ENCODE data around the gene GPX7.

- TF ChIP-seq CTCF (conservative IDR thresholded peaks at IDR 0.05; ENCODE audit: low read depth, low read length) (no peak), RAD21 (IDR thresholded peaks at IDR 0.05; ENCODE audit: low read length) (no peak), ELK1 (IDR thresholded peaks at IDR 0.05; ENCODE audit: borderline replicate concordance, low read depth, low read length) (no peak), CEBPB (IDR thresholded peaks at IDR 0.05; ENCODE audit: low read depth, low read length) (no peak), MXI1 (IDR thresholded peaks at IDR 0.05; ENCODE audit: borderline replicate concordance, low read depth, low read length) (no peak), POLR2A (IDR thresholded peaks at IDR 0.05; ENCODE audit: low read depth, low read length) (no peak), MAZ (IDR thresholded peaks at IDR 0.05; ENCODE audit: borderline replicate concordance, low read depth, low read length) (no peak)
Observed at GRCh38 chr1:52588027-52588426, 14.1 kb upstream of the GPX7 start.
